Common myeloid progenitor, CD34-positive (primary cell): ENCODE measurements around the gene CNGA4.

Experiments
- CTCF ChIA-PET: fragments of 350-600 bp; sonication (Branson Sonifier 250); formaldehyde crosslinking; loops from one replicate; lab custom pipeline; 2021; ENCODE audit warnings: antibody characterized with exemption; lab: Charles Lee
- POLR2A ChIA-PET: fragments of 350-600 bp; sonication (Branson Sonifier 250); formaldehyde crosslinking; loops from one replicate; lab custom pipeline; 2021; ENCODE audit warnings: antibody characterized with exemption; lab: Charles Lee
- DNase-seq, 3 donors: peaks; one replicate each; pipeline versions ENCODE4 v3.0.0 to v3.0.0-alpha.2; 2013
- H3K27ac ChIP-seq, 2 experiments: 1 replicate in 1 of 2; 2 replicates in 1 of 2; pipeline ENCODE4 v1.7.0; 2013; ENCODE audit warnings: inconsistent platforms in 2 of 2, low read length in 2 of 2, mild to moderate bottlenecking in 2 of 2, low read depth in 1 of 2, moderate library complexity in 1 of 2; ENCODE audit not compliant: severe bottlenecking in 2 of 2, insufficient read depth in 1 of 2, poor library complexity in 1 of 2
- H3K27me3 ChIP-seq, 5 experiments: replicated peaks in 2 of 5; 1 replicate in 3 of 5; 2 replicates in 2 of 5; pipeline versions ENCODE4 v1.6.1 to v1.7.0; 2013; ENCODE audit warnings: low read length in 4 of 5, mild to moderate bottlenecking in 2 of 5, moderate library complexity in 2 of 5, inconsistent platforms in 1 of 5; ENCODE audit not compliant: insufficient read depth in 5 of 5, control insufficient read depth in 4 of 5
- H3K36me3 ChIP-seq, 4 experiments: 1 replicate in 2 of 4; 2 replicates in 2 of 4; pipeline versions ENCODE4 v1.6.1 to v1.7.0; 2013; ENCODE audit warnings: low read length in 3 of 4, control low read depth in 1 of 4, mild to moderate bottlenecking in 1 of 4; ENCODE audit not compliant: control insufficient read depth in 4 of 4, insufficient read depth in 4 of 4
- H3K4me1 ChIP-seq, 4 experiments: 1 replicate in 3 of 4; 2 replicates in 1 of 4; pipeline versions ENCODE4 v1.6.1 to v1.7.1; 2013; ENCODE audit warnings: low read length in 3 of 4, mild to moderate bottlenecking in 3 of 4, control low read depth in 1 of 4, inconsistent platforms in 1 of 4, moderate library complexity in 1 of 4; ENCODE audit not compliant: control insufficient read depth in 4 of 4, insufficient read depth in 4 of 4; ENCODE audit errors: control extremely low read depth in 1 of 4
- H3K4me3 ChIP-seq, 7 experiments: 1 replicate in 4 of 7; 2 replicates in 3 of 7; pipeline versions ENCODE4 v1.5.1 to v1.7.0; 2013; ENCODE audit warnings: mild to moderate bottlenecking in 7 of 7, low read length in 6 of 7, moderate library complexity in 6 of 7, inconsistent platforms in 2 of 7, low read depth in 2 of 7, control low read depth in 1 of 7; ENCODE audit not compliant: insufficient read depth in 4 of 7, control insufficient read depth in 1 of 7; ENCODE audit errors: extremely low read depth in 1 of 7
- H3K9me3 ChIP-seq, 5 experiments: 1 replicate in 4 of 5; 2 replicates in 1 of 5; pipeline versions ENCODE4 v1.6.1 to v1.7.1; 2013; ENCODE audit warnings: low read length in 4 of 5, mild to moderate bottlenecking in 2 of 5, inconsistent platforms in 1 of 5, low read depth in 1 of 5, moderate library complexity in 1 of 5; ENCODE audit not compliant: control insufficient read depth in 4 of 5, insufficient read depth in 2 of 5; ENCODE audit errors: control extremely low read depth in 1 of 5
- WGBS: methylation state at CpG from one replicate; pipeline ENCODE4 v1.1.5; 2013; ENCODE audit not compliant: insufficient coverage; 5-methylcytosine and 5-hydroxymethylcytosine counted together

Gene CNGA4

GRCh38 chr11:6224421-6224820 lies 14.5 kb upstream of the CNGA4 start:
- Histone ChIP-seq H3K4me1 (peaks cover 0 to 10% (median 7%) of the 10 kb centered on the region in 4 experiments), H3K4me3 (no peak overlapping the region), H3K36me3 (peaks cover 16 to 45% (median 32%) of the 10 kb centered on the region in 4 experiments), H3K9me3 (no peaks in the 10 kb centered on the region), H3K27me3 (no peaks in the 10 kb centered on the region), H3K27ac (no peak overlapping the region)
- POLR2A ChIA-PET: no interaction called here
- 98% methylated on average over 3 of the region's 3 CpGs for WGBS
- CTCF ChIA-PET: interaction anchor here (1.2 to 1.3 kb wide), 2 partner anchors 148 to 155 kb away, joined by 3 read pairs; no protein-coding TSS in a partner anchor
- DNase-seq: no peak

- DNase-seq: no peak
- H3K36me3 ChIP-seq: peaks cover 13 to 41% (median 29%) of the 10 kb centered on the region in 4 experiments
- H3K27me3 ChIP-seq: no peaks in the 10 kb centered on the region
- H3K9me3 ChIP-seq: no peaks in the 10 kb centered on the region
- H3K4me3 ChIP-seq: no peak overlapping the region
- 100% methylated on average over 1 of the region's 1 CpG for WGBS
- POLR2A ChIA-PET: no interaction called here
- CTCF ChIA-PET: interaction anchor here (1.1 kb wide), 1 partner anchor 10 kb away, joined by 5 read pairs; no protein-coding TSS in a partner anchor
- peaks cover 0 to 13% (median 10%) of the 10 kb centered on the region in 4 experiments for H3K4me1 ChIP-seq
- H3K27ac ChIP-seq: no peak overlapping the region
Observed at GRCh38 chr11:6225024-6225423, 13.9 kb upstream of the CNGA4 start.

GRCh38 chr11:6225896-6226295 lies 13.0 kb upstream of the CNGA4 start:
- POLR2A ChIA-PET: no interaction called here
- no peak overlapping the region for H3K4me3 ChIP-seq

GRCh38 chr11:6228520-6228919 lies 10.4 kb upstream of the CNGA4 start:
- ChIA-PET POLR2A (no interaction called here), CTCF (interaction anchor here (1.3 kb wide), 1 partner anchor 30 kb away, joined by 3 read pairs; no protein-coding TSS in a partner anchor)
- 100% methylated on average over 1 of the region's 3 CpGs for WGBS

More at GRCh38 chr11:6225896-6226295, 13.0 kb upstream of the CNGA4 start:
- Histone ChIP-seq H3K4me1 (peaks cover 2 to 20% (median 12%) of the 10 kb centered on the region in 4 experiments), H3K9me3 (no peaks in the 10 kb centered on the region), H3K36me3 (peaks cover 11 to 34% (median 26%) of the 10 kb centered on the region in 4 experiments), H3K27ac (no peak overlapping the region), H3K27me3 (no peaks in the 10 kb centered on the region)
- peak in 2 of 3 donors; percentile 47 to 52 for DNase-seq
- CTCF ChIA-PET: interaction anchor here (1.1 kb wide), 1 partner anchor 11 kb away, joined by 5 read pairs; no protein-coding TSS in a partner anchor
- 0% methylated on average over 1 of the region's 2 CpGs for WGBS

GRCh38 chr11:6229911-6230310 lies 9.0 kb upstream of the CNGA4 start:
- 0% methylated on average over 1 of the region's 2 CpGs for WGBS
- no peak overlapping the region for H3K27ac ChIP-seq
- POLR2A ChIA-PET: no interaction called here

More at GRCh38 chr11:6228520-6228919, 10.4 kb upstream of the CNGA4 start:
- Histone ChIP-seq H3K4me3 (no peak overlapping the region), H3K4me1 (peaks cover 2 to 26% (median 16%) of the 10 kb centered on the region in 4 experiments), H3K27ac (no peak overlapping the region), H3K9me3 (no peaks in the 10 kb centered on the region), H3K27me3 (no peaks in the 10 kb centered on the region), H3K36me3 (peaks cover 2 to 11% (median 8%) of the 10 kb centered on the region in 4 experiments)
- DNase-seq: no peak

GRCh38 chr11:6232899-6233298 lies 6.0 kb upstream of the CNGA4 start:
- H3K27ac ChIP-seq: no peak overlapping the region
- POLR2A ChIA-PET: no interaction called here

More at GRCh38 chr11:6229911-6230310, 9.0 kb upstream of the CNGA4 start:
- Histone ChIP-seq H3K9me3 (no peaks in the 10 kb centered on the region), H3K36me3 (peaks cover 0 to 2% (median 0%) of the 10 kb centered on the region in 4 experiments), H3K4me1 (peaks cover 2 to 30% (median 22%) of the 10 kb centered on the region in 4 experiments), H3K4me3 (no peak overlapping the region), H3K27me3 (no peaks in the 10 kb centered on the region)
- CTCF ChIA-PET: interaction anchor here (1.3 to 1.9 kb wide), 2 partner anchors 9 to 14 kb away, joined by 3 to 5 read pairs; no protein-coding TSS in a partner anchor
- DNase-seq: peak in 2 of 3 donors; percentile 47 to 49

GRCh38 chr11:6233984-6234386 lies 4.9 kb upstream of the CNGA4 start:
- POLR2A ChIA-PET: no interaction called here
- H3K27ac ChIP-seq: peak overlapping the region; percentile 69 to 94

More at GRCh38 chr11:6232899-6233298, 6.0 kb upstream of the CNGA4 start:
- Histone ChIP-seq H3K36me3 (peaks cover 0 to 2% (median 0%) of the 10 kb centered on the region in 4 experiments), H3K27me3 (no peaks in the 10 kb centered on the region), H3K4me1 (peaks cover 2 to 28% (median 20%) of the 10 kb centered on the region in 4 experiments), H3K4me3 (no peak overlapping the region), H3K9me3 (no peaks in the 10 kb centered on the region)
- CTCF ChIA-PET: no interaction called here
- DNase-seq: no peak

More at GRCh38 chr11:6233984-6234386, 4.9 kb upstream of the CNGA4 start:
- H3K9me3 ChIP-seq: no peaks in the 10 kb centered on the region
- WGBS: 3% methylated on average over 10 of the region's 10 CpGs
- peaks cover 2 to 28% (median 20%) of the 10 kb centered on the region in 4 experiments for H3K4me1 ChIP-seq
- no peaks in the 10 kb centered on the region for H3K27me3 ChIP-seq
- DNase-seq: no peak
- peaks cover 0 to 2% (median 0%) of the 10 kb centered on the region in 4 experiments for H3K36me3 ChIP-seq
- H3K4me3 ChIP-seq: peak overlapping the region; percentile 53 to 97 (median 87)
- CTCF ChIA-PET: interaction anchor here (1.4 to 1.6 kb wide), 2 partner anchors 119 to 211 kb away, joined by 3 read pairs; no protein-coding TSS in a partner anchor
